ENCODE results near the gene NCAM2.

Gene NCAM2

GRCh38 chr21:21458124-21458631, 460.0 kb downstream of the NCAM2 start:
- no peak overlapping the region for H3K27ac ChIP-seq
- H3K36me3 ChIP-seq: no peaks in the 10 kb centered on the region
- H3K9me3 ChIP-seq: no peaks in the 10 kb centered on the region
- H4K20me1 ChIP-seq: no peaks in the 10 kb centered on the region
- H3K27me3 ChIP-seq: no peaks in the 10 kb centered on the region
- H3K4me2 ChIP-seq: no peak overlapping the region
- H3K9ac ChIP-seq: no peak overlapping the region
- no peak for TF ChIP-seq Cebpa-rat (IDR thresholded peaks at IDR 0.05)
- H3K4me1 ChIP-seq: no peaks in the 10 kb centered on the region
- no peak overlapping the region for H3K4me3 ChIP-seq

- Histone ChIP-seq H3K4me1 (no peaks in the 10 kb centered on the region), H3K36me3 (no peaks in the 10 kb centered on the region), H3K4me3 (no peak overlapping the region), H3K4me2 (no peak overlapping the region), H3K27ac (no peak overlapping the region), H4K20me1 (no peaks in the 10 kb centered on the region), H3K27me3 (no peaks in the 10 kb centered on the region), H3K9me3 (no peaks in the 10 kb centered on the region), H3K9ac (no peak overlapping the region)
- TF ChIP-seq Cebpa-rat (IDR thresholded peaks at IDR 0.05): no peak
These were observed 462.8 kb downstream of the NCAM2 start for GRCh38 chr21:21460979-21461378.

GRCh38 chr21:21463456-21463855, 465.2 kb downstream of the NCAM2 start:
- Histone ChIP-seq H4K20me1 (no peaks in the 10 kb centered on the region), H3K36me3 (no peaks in the 10 kb centered on the region), H3K27me3 (no peaks in the 10 kb centered on the region), H3K4me2 (no peak overlapping the region), H3K9me3 (no peaks in the 10 kb centered on the region), H3K9ac (no peak overlapping the region), H3K27ac (no peak overlapping the region), H3K4me1 (no peaks in the 10 kb centered on the region), H3K4me3 (no peak overlapping the region)
- no peak for TF ChIP-seq Cebpa-rat (IDR thresholded peaks at IDR 0.05)

- Histone ChIP-seq H3K4me3 (no peak overlapping the region), H3K4me1 (no peaks in the 10 kb centered on the region), H3K27me3 (no peaks in the 10 kb centered on the region), H3K9me3 (no peaks in the 10 kb centered on the region), H3K4me2 (no peak overlapping the region), H4K20me1 (no peaks in the 10 kb centered on the region), H3K27ac (no peak overlapping the region), H3K36me3 (no peaks in the 10 kb centered on the region), H3K9ac (no peak overlapping the region)
- no peak for TF ChIP-seq Cebpa-rat (IDR thresholded peaks at IDR 0.05)
These were observed 466.5 kb downstream of the NCAM2 start for GRCh38 chr21:21464684-21465083.

- no peaks in the 10 kb centered on the region for H4K20me1 ChIP-seq
- H3K27ac ChIP-seq: no peak overlapping the region
- H3K4me3 ChIP-seq: no peak overlapping the region
- no peaks in the 10 kb centered on the region for H3K27me3 ChIP-seq
- no peaks in the 10 kb centered on the region for H3K9me3 ChIP-seq
- H3K9ac ChIP-seq: no peak overlapping the region
- H3K4me2 ChIP-seq: no peak overlapping the region
- H3K36me3 ChIP-seq: no peaks in the 10 kb centered on the region
- no peak for TF ChIP-seq Cebpa-rat (IDR thresholded peaks at IDR 0.05)
- H3K4me1 ChIP-seq: no peaks in the 10 kb centered on the region
These were observed 468.5 kb downstream of the NCAM2 start for GRCh38 chr21:21466752-21467151.

GRCh38 chr21:21468003-21468402, 469.8 kb downstream of the NCAM2 start:
- Histone ChIP-seq H3K9ac (no peak overlapping the region), H4K20me1 (no peaks in the 10 kb centered on the region), H3K4me2 (no peak overlapping the region), H3K36me3 (no peaks in the 10 kb centered on the region), H3K27me3 (no peaks in the 10 kb centered on the region), H3K4me3 (no peak overlapping the region), H3K9me3 (no peaks in the 10 kb centered on the region), H3K4me1 (no peaks in the 10 kb centered on the region), H3K27ac (no peak overlapping the region)
- TF ChIP-seq Cebpa-rat (IDR thresholded peaks at IDR 0.05): no peak

GRCh38 chr21:21481239-21481638, 483.0 kb downstream of the NCAM2 start:
- H4K20me1 ChIP-seq: no peaks in the 10 kb centered on the region
- H3K9me3 ChIP-seq: no peaks in the 10 kb centered on the region
- H3K36me3 ChIP-seq: no peaks in the 10 kb centered on the region
- H3K9ac ChIP-seq: no peak overlapping the region
- H3K4me1 ChIP-seq: no peaks in the 10 kb centered on the region
- no peak overlapping the region for H3K4me3 ChIP-seq
- H3K27ac ChIP-seq: no peak overlapping the region
- H3K27me3 ChIP-seq: no peaks in the 10 kb centered on the region
- no peak overlapping the region for H3K4me2 ChIP-seq
- TF ChIP-seq Cebpa-rat (IDR thresholded peaks at IDR 0.05): no peak

- H3K27ac ChIP-seq: no peak overlapping the region
- no peak overlapping the region for H3K4me2 ChIP-seq
- H3K4me1 ChIP-seq: no peaks in the 10 kb centered on the region
- no peaks in the 10 kb centered on the region for H3K9me3 ChIP-seq
- no peak overlapping the region for H3K4me3 ChIP-seq
- H3K27me3 ChIP-seq: no peaks in the 10 kb centered on the region
- H3K36me3 ChIP-seq: no peaks in the 10 kb centered on the region
- H3K9ac ChIP-seq: no peak overlapping the region
- H4K20me1 ChIP-seq: no peaks in the 10 kb centered on the region
- no peak for TF ChIP-seq Cebpa-rat (IDR thresholded peaks at IDR 0.05)
These were observed 510.6 kb downstream of the NCAM2 start for GRCh38 chr21:21508859-21509258.

- H3K4me2 ChIP-seq: no peak overlapping the region
- no peaks in the 10 kb centered on the region for H4K20me1 ChIP-seq
- no peak overlapping the region for H3K4me3 ChIP-seq
- no peak for TF ChIP-seq Cebpa-rat (IDR thresholded peaks at IDR 0.05)
- H3K36me3 ChIP-seq: no peaks in the 10 kb centered on the region
- no peaks in the 10 kb centered on the region for H3K27me3 ChIP-seq
- H3K27ac ChIP-seq: no peak overlapping the region
- no peaks in the 10 kb centered on the region for H3K4me1 ChIP-seq
- no peaks in the 10 kb centered on the region for H3K9me3 ChIP-seq
- H3K9ac ChIP-seq: no peak overlapping the region
These were observed 532.5 kb downstream of the NCAM2 start for GRCh38 chr21:21530680-21531079.

- Histone ChIP-seq H3K4me1 (no peaks in the 10 kb centered on the region), H3K27me3 (no peaks in the 10 kb centered on the region), H3K4me3 (no peak overlapping the region), H3K27ac (no peak overlapping the region), H3K36me3 (no peaks in the 10 kb centered on the region), H3K9ac (no peak overlapping the region), H4K20me1 (no peaks in the 10 kb centered on the region), H3K4me2 (no peak overlapping the region), H3K9me3 (no peaks in the 10 kb centered on the region)
- TF ChIP-seq Cebpa-rat (IDR thresholded peaks at IDR 0.05): no peak
These were observed 549.3 kb downstream of the NCAM2 start for GRCh38 chr21:21547368-21547953.
